CD4-positive, alpha-beta T cell treated with Interleukin-2 at 100 ng/mL for 4 hours (primary cell): ENCODE results near the gene LY6G5C.

Experiments used
- DNase-seq: peaks from one replicate; pipeline ENCODE4 v3.0.0-alpha.2; 2020; ENCODE audit warnings: low spot score

Gene LY6G5C

DNA sequence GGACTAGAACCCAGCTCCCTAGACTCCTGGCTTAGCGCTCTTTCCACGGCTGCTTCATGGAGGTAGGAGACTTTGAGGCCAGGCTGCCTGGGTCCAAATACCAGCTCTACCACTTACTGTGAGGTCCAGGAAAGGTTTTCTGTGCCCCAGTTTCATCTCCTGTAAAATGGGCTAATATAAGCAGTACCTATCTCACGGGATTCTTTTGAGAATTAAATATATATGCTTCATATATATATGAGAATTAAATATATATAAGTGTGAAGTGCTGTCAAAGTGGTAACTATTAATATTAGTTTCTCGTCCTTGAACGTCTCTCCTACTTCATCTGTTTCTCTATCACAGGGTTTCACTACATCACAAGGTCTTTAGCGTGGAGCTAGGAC is 10.2 kb upstream of the LY6G5C start:
- no peak for DNase-seq

DNA sequence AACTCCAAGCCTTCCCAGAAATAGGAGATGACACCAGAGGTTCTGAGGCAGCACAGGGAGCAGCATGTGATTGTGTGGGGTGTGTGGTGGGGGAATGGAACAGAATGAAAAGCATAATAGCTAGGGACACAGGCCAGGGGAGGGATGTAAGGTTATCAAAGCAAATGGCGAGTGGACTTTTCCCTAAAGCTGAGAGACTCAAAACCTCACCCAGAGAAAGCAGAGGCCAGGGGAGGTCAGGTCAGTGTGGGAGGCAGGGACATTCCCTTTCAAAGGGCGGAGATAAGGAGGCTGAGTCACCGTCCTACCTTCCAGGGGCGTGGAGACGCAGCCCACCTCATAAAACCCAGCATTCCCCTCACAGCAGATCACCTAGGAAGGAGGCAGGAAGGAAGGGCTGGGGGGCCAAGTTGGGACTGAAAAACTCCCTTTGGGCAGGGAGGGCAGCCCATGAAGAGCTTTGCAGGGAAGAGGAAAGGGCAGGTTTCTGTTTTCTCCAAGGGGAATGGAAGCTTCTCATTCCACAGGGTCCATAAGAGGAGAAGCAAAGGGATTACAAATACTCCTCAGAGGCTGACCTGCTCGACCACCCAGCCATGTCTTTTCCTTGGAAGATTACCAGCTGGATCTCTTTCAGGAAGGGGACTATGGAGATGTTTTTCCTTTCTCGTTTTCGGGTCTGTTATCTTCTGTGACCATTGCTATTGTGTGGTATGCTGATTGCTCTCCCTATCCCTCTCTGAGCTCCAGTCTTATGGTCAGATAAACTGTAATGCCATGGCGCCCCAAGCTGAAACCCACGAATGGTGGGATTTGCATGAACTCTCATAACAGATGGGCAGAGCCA is 9.6 kb upstream of the LY6G5C start:
- DNase-seq = no peak

DNA sequence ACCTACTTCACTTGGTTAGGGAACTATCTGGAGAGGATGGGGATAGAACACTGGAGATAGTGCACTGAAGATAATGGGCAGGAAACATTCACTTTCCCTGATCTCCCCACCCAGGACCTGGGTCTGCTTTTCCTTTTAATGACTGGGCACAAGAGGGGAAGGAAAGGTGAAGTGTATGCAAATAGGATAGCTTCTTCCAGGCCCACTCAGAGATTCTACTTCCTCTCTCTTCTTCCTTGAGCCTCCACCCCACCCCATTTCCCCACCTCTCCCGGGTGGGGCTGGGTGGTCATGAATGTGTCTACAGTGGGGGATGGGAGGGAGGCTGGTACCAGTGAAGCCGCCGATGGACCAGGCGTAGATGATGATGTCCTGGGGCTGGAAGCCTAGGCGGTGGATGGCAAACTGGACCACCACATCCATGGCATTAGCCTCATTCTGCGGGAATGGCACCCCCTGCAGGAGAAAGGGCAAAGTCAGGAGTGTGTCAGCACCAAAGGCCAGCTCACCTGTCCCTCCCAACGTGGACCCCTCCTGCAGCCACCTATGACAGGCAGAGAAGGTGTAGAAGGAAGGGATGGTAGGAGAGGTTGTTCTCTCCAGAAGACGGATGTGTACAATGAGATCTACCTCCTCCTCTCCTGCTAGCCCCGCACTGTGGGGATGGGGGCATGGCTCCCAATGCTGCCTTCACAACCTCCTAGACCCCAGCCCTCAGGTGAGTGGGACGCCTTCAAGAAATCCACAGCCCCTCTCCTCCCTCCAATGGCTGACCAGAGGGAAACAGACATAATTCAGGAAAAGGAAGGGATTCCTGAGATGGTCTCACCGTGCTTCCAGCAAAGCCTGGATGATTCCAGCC is 8.6 kb upstream of the LY6G5C start:
- no peak for DNase-seq

DNA sequence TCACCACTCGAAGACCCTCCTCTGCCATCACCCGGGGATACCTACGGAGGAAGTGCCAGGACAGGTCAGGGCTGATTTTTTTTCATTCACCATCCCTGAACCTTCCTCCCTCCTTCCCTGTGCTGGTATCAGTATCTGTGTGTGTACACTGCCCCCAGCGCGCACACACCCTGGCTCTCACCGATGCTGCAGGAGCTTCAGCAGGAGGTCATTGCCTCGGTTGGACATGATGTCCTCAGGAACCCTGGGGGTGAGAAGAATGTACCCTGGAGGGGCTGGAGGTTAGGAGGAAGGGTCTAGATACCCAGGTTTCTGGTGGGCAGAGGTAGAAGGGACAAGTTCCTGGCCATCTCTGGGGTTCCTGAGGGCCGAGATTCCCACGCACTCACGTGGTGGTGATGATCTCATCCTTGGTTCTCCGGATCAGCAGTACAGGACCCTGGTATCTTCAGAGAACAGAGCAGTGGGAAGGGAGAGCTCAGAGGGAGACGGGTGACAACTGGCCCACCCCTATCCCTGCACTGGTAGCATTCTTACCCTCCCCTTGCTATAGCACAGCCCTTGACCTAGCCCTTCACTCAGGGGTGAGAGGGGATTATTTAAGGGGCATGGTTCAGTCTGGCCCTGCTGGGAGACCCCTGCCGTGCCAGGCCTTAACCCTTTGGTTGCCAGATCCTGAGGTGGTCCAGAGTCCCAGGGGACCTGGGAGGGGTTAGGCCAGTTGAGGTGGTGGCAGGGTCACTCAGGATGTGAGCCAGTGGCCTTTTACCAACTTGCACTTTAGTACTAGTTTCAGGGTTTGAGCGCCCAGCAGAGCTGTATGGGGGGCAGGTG is 7.2 kb upstream of the LY6G5C start:
- DNase-seq = no peak

DNA sequence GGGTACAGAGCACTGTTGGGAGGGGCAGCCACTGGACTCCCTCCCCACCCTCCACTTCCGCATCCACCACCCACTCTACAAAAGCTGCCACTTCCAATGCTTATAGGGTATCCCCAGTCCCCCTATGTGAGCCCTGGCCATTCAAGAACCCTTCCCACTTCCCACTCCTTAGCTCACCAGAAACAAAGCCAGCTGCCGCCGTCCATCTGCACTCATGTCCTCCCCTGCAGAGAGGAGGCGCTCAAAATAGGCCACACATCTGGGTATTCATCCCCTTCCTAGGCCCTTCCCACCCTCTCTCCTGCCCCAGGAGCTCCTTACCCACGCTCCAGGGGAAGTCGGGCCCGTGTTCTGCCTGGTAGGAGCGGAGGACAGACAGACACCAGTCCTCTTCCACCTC is 6.5 kb upstream of the LY6G5C start:
- no peak for DNase-seq

DNA sequence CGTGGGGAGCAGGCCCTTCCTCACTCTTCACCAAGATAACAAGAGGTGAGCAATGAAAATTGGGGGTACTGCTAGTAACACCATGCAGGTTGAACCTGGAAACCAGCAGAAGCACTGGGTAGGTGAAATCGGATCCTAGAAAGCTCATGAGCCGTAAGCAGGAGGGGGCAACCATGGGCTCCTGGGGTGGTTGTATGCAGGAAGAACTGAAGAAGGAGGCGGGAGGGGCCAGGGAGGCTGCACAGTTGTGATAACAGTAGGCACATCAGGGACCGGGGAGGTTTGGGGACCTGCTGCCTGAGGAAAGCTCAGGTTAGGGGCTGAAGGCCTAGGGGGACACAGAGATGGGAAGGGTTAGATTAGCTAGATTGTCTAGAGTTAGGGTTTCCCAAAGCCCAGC is 5.6 kb upstream of the LY6G5C start:
- no peak for DNase-seq

- no peak for DNase-seq
Measured at GRCh38 chr6:31683591-31683990, 2.7 kb upstream of the LY6G5C start.

DNA sequence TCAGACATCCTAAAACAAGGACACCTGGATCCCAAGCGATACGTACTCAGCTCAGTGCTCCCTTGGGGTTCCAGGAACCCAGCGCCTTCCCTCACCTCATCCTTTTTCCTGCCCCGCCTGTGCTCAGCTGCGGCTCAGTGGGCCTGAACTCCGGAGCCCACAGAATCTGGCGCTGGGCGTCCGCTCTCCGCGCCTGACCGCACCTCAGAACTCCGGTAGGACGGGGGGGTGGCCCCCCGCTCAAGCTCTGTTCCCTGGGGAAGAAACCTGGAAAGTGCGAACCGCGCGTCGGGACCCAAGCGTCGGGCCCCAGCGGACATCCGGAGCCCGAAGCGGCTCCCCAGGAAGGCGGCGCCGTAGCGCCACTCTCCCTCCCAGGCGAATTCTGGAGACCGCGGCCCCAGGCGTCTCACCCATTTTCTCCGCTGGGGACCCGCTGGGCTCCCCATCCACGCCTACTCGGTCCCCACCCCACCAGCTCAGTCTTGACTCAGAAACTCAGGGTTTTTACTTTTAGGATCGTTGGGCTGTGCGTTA is 336 bp upstream of the LY6G5C start:
- peak; percentile 43 for DNase-seq

- no peak for DNase-seq
Measured at GRCh38 chr6:31677955-31678354, 2.9 kb downstream of the LY6G5C start.

DNA sequence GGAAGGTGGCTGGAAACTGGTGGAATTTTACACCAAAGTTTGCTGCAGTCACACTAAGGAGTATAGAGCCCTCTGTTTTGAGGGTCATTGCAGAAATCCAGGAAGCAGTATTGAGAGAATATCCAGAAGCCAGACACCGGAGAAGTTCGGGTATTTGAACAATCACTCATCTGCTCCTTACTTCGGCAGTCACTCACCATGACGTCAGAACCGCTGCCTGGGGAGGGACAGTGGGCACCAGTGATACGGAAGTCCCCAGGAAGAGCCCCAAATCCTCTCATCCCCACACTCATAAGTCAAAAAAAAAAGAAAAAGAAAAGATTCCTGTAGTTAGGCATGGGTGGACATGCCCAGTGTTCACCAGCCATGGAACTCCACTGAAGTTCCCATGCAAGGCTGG is 4.0 kb downstream of the LY6G5C start:
- DNase-seq = no peak

GRCh38 chr6:31676322-31676903 is 4.5 kb downstream of the LY6G5C start:
- no peak for DNase-seq

GRCh38 chr6:31669676-31670075 is 11.2 kb downstream of the LY6G5C start, which contains the start of gene LY6G5B:
LY6G5B (plus strand) TSS chr6:31669976; CDS start chr6:31670951, 975 bp downstream.
- no peak for DNase-seq

- DNase-seq = no peak
Measured at GRCh38 chr6:31666337-31666965, 14.4 kb downstream of the LY6G5C start.

DNA sequence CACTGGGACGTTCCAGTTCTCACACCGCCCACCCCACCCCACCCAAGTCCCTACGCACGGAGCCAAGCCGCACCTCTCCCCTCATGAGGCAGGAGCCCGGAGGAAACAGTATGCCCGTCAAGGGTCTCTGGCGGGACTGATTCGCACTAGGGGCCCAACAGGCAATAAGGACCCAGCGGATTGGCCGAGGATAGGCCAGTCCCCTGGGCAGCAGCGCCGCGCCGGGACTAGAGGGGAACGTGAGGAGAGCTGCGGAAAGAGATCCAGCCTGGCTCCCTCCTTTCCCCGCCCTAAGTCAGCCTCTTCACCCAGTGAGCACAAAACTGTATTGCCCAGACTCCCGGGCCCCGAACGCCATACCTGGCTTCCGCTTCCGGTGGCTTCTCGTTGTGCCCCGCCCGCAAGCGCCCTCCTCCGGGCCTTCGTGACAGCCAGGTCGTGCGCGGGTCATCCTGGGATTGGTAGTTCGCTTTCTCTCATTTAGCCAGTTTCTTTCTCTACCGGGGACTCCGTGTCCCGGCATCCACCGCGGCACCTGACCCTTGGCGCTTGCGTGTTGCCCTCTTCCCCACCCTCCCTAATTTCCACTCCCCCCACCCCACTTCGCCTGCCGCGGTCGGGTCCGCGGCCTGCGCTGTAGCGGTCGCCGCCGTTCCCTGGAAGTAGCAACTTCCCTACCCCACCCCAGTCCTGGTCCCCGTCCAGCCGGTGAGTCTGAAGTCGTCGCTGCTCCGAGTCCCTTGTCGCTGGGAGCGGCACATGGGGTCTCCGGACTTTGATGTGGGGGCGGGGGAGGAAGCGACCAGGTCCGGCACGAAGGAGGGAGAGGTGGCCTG is 15.1 kb downstream of the LY6G5C start, which contains the start of gene CSNK2B:
Gene CSNK2B, plus strand, starts transcription at position 580 of the 836 bp plus-strand sequence. CDS start 752 bp downstream, outside the sequence.
- peak; percentile 97 for DNase-seq

- DNase-seq = peak; percentile 94
Measured at GRCh38 chr6:31664790-31665500, 15.9 kb downstream of the LY6G5C start, which contains the start of gene GPANK1. GPANK1 (minus strand) TSS chr6:31664997; CDS start chr6:31664478, 519 bp downstream.

- no peak for DNase-seq
Measured at GRCh38 chr6:31663961-31664789, 16.7 kb downstream of the LY6G5C start.

- DNase-seq = no peak
Measured at GRCh38 chr6:31663126-31663960, 17.5 kb downstream of the LY6G5C start.
